ENCODE data around the gene TFG. TPM values are rescaled to one million over a fixed set of nuclear protein-coding genes. Genes with fewer than 3 reads are reported as not detected.

TFG gene
- total and polyA plus RNA-seq, 9 of the 15 experiments (the other 6 are each of a cell fraction or from before 2014, with no cell fraction given), result 31.8 to 143 (median 57.8) TPM

DNA sequence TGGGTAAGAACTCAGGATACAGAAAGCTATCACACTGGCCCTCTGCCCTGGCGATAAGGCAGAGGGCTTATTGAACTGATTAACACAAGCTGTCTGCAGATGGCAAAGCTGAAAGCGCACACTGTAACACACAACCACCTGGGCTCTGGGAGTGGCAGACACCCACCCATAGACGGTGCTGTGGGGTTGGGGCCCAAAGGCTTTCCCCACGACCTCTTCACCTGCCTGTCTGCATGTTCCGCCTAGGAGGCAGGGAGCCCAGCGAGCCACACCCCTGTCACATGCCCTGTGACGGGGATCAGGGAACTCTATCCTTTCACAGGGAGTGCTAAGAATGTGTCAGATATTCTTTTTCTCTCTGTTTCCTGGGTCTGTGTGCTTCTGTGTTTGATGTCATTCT is 12.1 kb upstream of the TFG start:
- Histone ChIP-seq H3K4me1 (replicated peaks in 1 of 2; ENCODE audit: control insufficient read depth in 2 of 2, insufficient read depth in 2 of 2, low read length in 2 of 2) (peaks cover 0 to 2% of the 10 kb centered on the region in 2 experiments; a peak in 2 of 5 replicates), H3K4me3 (no peak overlapping the region), H3K9me1 (ENCODE audit: control insufficient read depth, insufficient read depth, low read length) (no peaks in the 10 kb centered on the region), H3K79me2 (ENCODE audit: control insufficient read depth, insufficient read depth, low read length) (no peaks in the 10 kb centered on the region), H2AFZ (ENCODE audit: low read depth, low read length) (0 out of 2 replicates have a peak overlapping the region, but pooled peaks have one; percentile 31), H3K36me3 (ENCODE audit: control insufficient read depth, insufficient read depth, low read length) (no peaks in the 10 kb centered on the region), H4K20me1 (replicated peaks; ENCODE audit: control insufficient read depth, insufficient read depth, low read length) (no peaks in the 10 kb centered on the region), H3K9ac (ENCODE audit: insufficient read depth in 1 of 2, low read depth in 2 of 2, low read length in 2 of 2) (no peak overlapping the region), H3K27me3 (ENCODE audit: control insufficient read depth in 2 of 2, insufficient read depth in 2 of 2, low read length in 2 of 2) (no peaks in the 10 kb centered on the region), H3K4me2 (ENCODE audit: insufficient read depth, low read length) (no peak overlapping the region), H3K9me3 (replicated peaks; ENCODE audit: control insufficient read depth, insufficient read depth, low read depth, low read length) (peaks cover 2% of the 10 kb centered on the region; the same call in 1 of the 2 replicates), H3K27ac (ENCODE audit: extremely low read depth, low read depth, low read length) (no peak overlapping the region)
- in situ Hi-C loops (cut with MboI), result no loop called here
- WGBS (ENCODE audit: insufficient coverage, low coverage, missing lambda C conversion rate), result 56% methylated on average over 7 of the region's 7 CpGs
- ATAC-seq (peak; percentile 65), FAIRE-seq (no peak), DNase-seq (ENCODE audit: extremely low read depth in 1 of 4, low spot score in 3 of 4) (no peak)
- TF ChIP-seq POLR2H (tag; IDR thresholded peaks at IDR 0.05; ENCODE audit: low read depth), result no peak
- no peak for TF ChIP-seq KAT8 (IDR thresholded peaks at IDR 0.05; ENCODE audit: low read depth)
- no peak for TF ChIP-seq KLF1 (tag; IDR thresholded peaks at IDR 0.05)
- no peak for TF ChIP-seq PRMT5 (CRISPR knock-in tag; IDR thresholded peaks at IDR 0.05)
- POLR2A ChIA-PET, result interaction anchor here (1.1 kb wide), 1 partner anchor 9 kb away, joined by 4 read pairs; no protein-coding TSS in a partner anchor
- CTCF ChIA-PET (ENCODE audit: low intra/inter-chr PET ratio), result no interaction called here
- BruUV-seq (replicated peaks), result no TSS peak
- intact Hi-C loops (cut with micrococcal nuclease), result no loop called here

DNA sequence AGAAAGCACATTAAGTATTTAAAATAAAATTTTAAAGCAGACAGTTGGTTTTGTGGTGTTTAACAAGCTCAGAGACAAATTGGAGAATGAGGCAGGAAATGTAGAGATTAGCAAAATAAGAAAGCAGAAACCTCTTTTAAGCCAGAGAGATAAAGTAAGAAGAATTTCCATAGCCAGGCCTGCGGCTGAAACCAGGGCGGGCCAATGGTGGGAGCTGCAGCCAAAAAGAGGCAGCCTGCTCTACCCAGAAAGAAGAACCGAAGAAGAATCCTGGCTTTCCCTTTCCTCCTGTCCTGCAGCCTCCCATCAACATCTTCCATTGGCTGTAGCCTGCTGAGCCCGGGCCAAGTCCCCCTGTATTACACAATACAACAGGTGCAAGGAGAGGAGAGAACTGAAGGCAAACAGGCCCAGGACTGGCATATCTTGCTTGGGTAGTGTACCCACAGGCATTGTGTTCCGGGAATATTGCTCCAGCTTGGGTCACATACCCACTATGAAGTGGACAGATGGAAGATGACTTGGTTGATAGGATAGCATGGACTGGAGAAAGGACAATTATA is 11.5 kb upstream of the TFG start:
- Histone ChIP-seq H3K79me2 (ENCODE audit: control insufficient read depth, insufficient read depth, low read length) (no peaks in the 10 kb centered on the region), H3K36me3 (ENCODE audit: control insufficient read depth, insufficient read depth, low read length) (no peaks in the 10 kb centered on the region), H3K9ac (ENCODE audit: insufficient read depth in 1 of 2, low read depth in 2 of 2, low read length in 2 of 2) (no peak overlapping the region), H3K9me3 (replicated peaks; ENCODE audit: control insufficient read depth, insufficient read depth, low read depth, low read length) (peaks cover 2% of the 10 kb centered on the region; the same call in 1 of the 2 replicates), H3K9me1 (ENCODE audit: control insufficient read depth, insufficient read depth, low read length) (no peaks in the 10 kb centered on the region), H3K4me3 (no peak overlapping the region), H4K20me1 (replicated peaks; ENCODE audit: control insufficient read depth, insufficient read depth, low read length) (no peaks in the 10 kb centered on the region), H3K27me3 (ENCODE audit: control insufficient read depth in 2 of 2, insufficient read depth in 2 of 2, low read length in 2 of 2) (no peaks in the 10 kb centered on the region), H3K4me1 (replicated peaks in 1 of 2; ENCODE audit: control insufficient read depth in 2 of 2, insufficient read depth in 2 of 2, low read length in 2 of 2) (peaks cover 0 to 6% of the 10 kb centered on the region in 2 experiments; a peak in 2 of 5 replicates), H3K4me2 (ENCODE audit: insufficient read depth, low read length) (no peak overlapping the region), H3K27ac (ENCODE audit: extremely low read depth, low read depth, low read length) (no peak overlapping the region), H2AFZ (ENCODE audit: low read depth, low read length) (no peak overlapping the region)
- ChIA-PET POLR2A (interaction anchor here (1.1 to 1.4 kb wide), 2 partner anchors 8 to 15 kb away, joined by 4 to 5 read pairs; no protein-coding TSS in a partner anchor), CTCF (ENCODE audit: low intra/inter-chr PET ratio) (no interaction called here)
- in situ Hi-C loops (cut with MboI), result no loop called here
- no peak for DNase-seq (ENCODE audit: extremely low read depth in 1 of 4, low spot score in 3 of 4)
- WGBS (ENCODE audit: insufficient coverage, low coverage, missing lambda C conversion rate), result 49% methylated on average over 4 of the region's 5 CpGs
- no peak for ATAC-seq
- intact Hi-C loops (cut with micrococcal nuclease), result no loop called here
- no TSS peak for BruUV-seq (replicated peaks)
- FAIRE-seq, result no peak
- TF ChIP-seq, protein P1, sequence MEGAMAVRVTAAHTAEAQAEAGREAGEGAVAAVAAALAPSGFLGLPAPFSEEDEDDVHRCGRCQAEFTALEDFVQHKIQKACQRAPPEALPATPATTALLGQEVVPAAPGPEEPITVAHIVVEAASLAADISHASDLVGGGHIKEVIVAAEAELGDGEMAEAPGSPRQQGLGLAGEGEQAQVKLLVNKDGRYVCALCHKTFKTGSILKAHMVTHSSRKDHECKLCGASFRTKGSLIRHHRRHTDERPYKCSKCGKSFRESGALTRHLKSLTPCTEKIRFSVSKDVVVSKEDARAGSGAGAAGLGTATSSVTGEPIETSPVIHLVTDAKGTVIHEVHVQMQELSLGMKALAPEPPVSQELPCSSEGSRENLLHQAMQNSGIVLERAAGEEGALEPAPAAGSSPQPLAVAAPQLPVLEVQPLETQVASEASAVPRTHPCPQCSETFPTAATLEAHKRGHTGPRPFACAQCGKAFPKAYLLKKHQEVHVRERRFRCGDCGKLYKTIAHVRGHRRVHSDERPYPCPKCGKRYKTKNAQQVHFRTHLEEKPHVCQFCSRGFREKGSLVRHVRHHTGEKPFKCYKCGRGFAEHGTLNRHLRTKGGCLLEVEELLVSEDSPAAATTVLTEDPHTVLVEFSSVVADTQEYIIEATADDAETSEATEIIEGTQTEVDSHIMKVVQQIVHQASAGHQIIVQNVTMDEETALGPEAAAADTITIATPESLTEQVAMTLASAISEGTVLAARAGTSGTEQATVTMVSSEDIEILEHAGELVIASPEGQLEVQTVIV (CRISPR knock-in tag; IDR thresholded peaks at IDR 0.05; ENCODE audit: borderline replicate concordance), result no peak
- TF ChIP-seq ZNF282 (CRISPR knock-in tag; IDR thresholded peaks at IDR 0.05), result no peak
- TF ChIP-seq C11orf30 (IDR thresholded peaks at IDR 0.05; ENCODE audit: low read depth), result no peak
- no peak for TF ChIP-seq NFIX (CRISPR knock-in tag; IDR thresholded peaks at IDR 0.05; ENCODE audit: low read depth)
- TF ChIP-seq, protein P2, sequence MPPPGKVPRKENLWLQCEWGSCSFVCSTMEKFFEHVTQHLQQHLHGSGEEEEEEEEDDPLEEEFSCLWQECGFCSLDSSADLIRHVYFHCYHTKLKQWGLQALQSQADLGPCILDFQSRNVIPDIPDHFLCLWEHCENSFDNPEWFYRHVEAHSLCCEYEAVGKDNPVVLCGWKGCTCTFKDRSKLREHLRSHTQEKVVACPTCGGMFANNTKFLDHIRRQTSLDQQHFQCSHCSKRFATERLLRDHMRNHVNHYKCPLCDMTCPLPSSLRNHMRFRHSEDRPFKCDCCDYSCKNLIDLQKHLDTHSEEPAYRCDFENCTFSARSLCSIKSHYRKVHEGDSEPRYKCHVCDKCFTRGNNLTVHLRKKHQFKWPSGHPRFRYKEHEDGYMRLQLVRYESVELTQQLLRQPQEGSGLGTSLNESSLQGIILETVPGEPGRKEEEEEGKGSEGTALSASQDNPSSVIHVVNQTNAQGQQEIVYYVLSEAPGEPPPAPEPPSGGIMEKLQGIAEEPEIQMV (tag; conservative IDR thresholded peaks at IDR 0.05; ENCODE audit: low read depth), result no peak
- TF ChIP-seq TCF7 (IDR thresholded peaks at IDR 0.05; ENCODE audit: borderline replicate concordance), result no peak
- TF ChIP-seq BCOR (IDR thresholded peaks at IDR 0.05), result no peak
- TF ChIP-seq CHD1 (IDR thresholded peaks at IDR 0.05; ENCODE audit: low read length), result no peak
- no peak for TF ChIP-seq GABPB1 (CRISPR knock-in tag; IDR thresholded peaks at IDR 0.05)
